ENCODE results near the gene CACNG4. TPM values are rescaled to one million over a fixed set of nuclear protein-coding genes. Genes with fewer than 3 reads are reported as not detected.

CACNG4 gene
- total and polyA plus RNA-seq, 4 donors = not detected

DNA sequence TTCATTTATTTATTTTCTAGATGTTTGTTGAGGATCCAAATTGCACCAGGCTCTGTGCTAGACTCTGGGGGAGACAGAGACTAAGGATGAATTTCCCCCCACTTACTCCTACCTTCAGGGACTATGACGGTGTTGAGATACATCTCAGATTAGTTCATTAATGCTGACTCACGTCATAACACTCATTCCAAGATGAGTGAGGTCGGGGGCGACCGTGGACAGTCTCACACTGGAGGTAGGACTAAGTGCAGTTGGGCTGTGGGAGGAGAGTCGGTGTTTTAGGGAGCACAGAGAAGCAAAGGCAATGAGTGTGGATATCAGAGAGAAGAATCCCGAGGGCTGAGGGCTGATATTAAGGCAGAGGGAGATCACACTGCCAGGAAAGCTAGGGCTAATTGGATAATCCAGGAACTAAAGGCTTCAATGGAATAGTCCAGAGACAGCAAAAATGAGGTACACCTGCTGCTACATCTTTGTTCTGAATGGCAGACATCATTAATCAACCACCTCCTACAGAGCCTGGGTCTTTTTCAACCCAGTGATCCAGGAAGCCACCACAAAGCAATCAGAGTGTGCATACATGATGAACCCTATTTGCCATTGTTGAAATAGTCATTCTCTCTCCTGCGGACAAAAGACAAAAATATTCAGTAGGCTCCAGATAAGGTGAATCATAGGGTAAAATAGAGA is 38.6 kb upstream of the CACNG4 start:
- Histone ChIP-seq H3K36me3 (ENCODE audit: control insufficient read depth in 1 of 2, insufficient read depth in 2 of 2, low read length in 1 of 2) (no peaks in the 10 kb centered on the region), H3K9me3 (ENCODE audit: control insufficient read depth, low read length) (peaks cover 4% of the 10 kb centered on the region), H3K27ac (ENCODE audit: low read depth in 1 of 2, low read length in 2 of 2) (no peak overlapping the region), H3K4me1 (ENCODE audit: control insufficient read depth in 1 of 2, insufficient read depth in 2 of 2, low read length in 2 of 2) (no peaks in the 10 kb centered on the region), H3K4me3 (ENCODE audit: low read length in 2 of 2) (no peak overlapping the region), H3K27me3 (ENCODE audit: control insufficient read depth in 1 of 2, insufficient read depth in 2 of 2, low read length in 1 of 2) (no peaks in the 10 kb centered on the region)
- WGBS, 2 donors = 73 to 78% methylated on average over 8 of the region's 8 CpGs
- ATAC-seq (ENCODE audit: low FRiP score) (no peak), DNase-seq (no peak)
- intact Hi-C loops (cut with DNase I) = no loop called here

DNA sequence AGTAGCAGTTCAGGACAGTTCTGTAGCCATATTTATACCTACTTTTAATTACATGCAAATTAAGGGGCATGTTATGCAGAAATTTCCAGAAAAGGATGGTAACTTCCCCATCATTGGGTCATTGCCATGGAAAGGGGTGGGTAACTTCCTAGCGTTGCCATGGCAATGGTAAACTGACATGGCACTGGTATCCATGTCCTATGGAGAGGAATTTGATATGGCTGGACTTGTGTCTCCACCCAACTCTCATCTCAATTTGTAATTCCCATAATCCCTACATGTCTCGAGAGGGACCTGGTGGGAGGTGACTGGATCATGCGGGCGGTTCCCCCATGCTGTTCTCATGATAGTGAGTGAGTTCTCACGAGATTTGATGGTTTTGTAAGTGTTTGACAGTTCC is 35.6 kb upstream of the CACNG4 start:
- no peak overlapping the region for H3K4me3 ChIP-seq (ENCODE audit: low read length in 2 of 2)
- no peak for ATAC-seq (ENCODE audit: low FRiP score)
- intact Hi-C loops (cut with DNase I) = no loop called here
- H3K9me3 ChIP-seq (ENCODE audit: control insufficient read depth, low read length) = no peaks in the 10 kb centered on the region
- 88 to 90% methylated on average over 5 of the region's 5 CpGs for WGBS, 2 donors
- no peaks in the 10 kb centered on the region for H3K27me3 ChIP-seq (ENCODE audit: control insufficient read depth in 1 of 2, insufficient read depth in 2 of 2, low read length in 1 of 2)
- no peaks in the 10 kb centered on the region for H3K4me1 ChIP-seq (ENCODE audit: control insufficient read depth in 1 of 2, insufficient read depth in 2 of 2, low read length in 2 of 2)
- peak in 1 of 2 donors; percentile 12 for DNase-seq
- H3K27ac ChIP-seq (ENCODE audit: low read depth in 1 of 2, low read length in 2 of 2) = no peak overlapping the region
- H3K36me3 ChIP-seq (ENCODE audit: control insufficient read depth in 1 of 2, insufficient read depth in 2 of 2, low read length in 1 of 2) = no peaks in the 10 kb centered on the region

DNA sequence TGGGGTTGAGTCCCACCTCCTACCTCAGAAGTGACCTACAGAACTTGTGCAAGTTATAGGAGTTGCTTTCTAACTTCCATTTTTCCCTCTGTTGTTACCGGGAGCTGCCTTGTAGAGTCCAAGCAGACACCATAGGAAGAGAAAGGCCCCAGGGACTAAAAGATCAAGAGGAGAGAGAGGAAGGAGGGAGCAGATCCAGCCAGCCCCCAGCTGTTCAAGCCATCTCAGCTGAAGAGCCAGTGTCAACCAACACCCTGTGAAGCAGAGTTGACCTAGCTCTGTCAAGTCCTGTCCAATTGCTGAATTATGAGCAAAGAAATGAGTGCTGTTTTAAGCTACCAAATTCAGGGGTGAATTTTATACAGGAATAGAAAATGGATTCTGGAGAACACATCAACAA is 34.9 kb upstream of the CACNG4 start:
- DNase-seq (no peak), ATAC-seq (ENCODE audit: low FRiP score) (no peak)
- no peak overlapping the region for H3K27ac ChIP-seq (ENCODE audit: low read depth in 1 of 2, low read length in 2 of 2)
- H3K36me3 ChIP-seq (ENCODE audit: control insufficient read depth in 1 of 2, insufficient read depth in 2 of 2, low read length in 1 of 2) = no peaks in the 10 kb centered on the region
- no peaks in the 10 kb centered on the region for H3K4me1 ChIP-seq (ENCODE audit: control insufficient read depth in 1 of 2, insufficient read depth in 2 of 2, low read length in 2 of 2)
- no peaks in the 10 kb centered on the region for H3K27me3 ChIP-seq (ENCODE audit: control insufficient read depth in 1 of 2, insufficient read depth in 2 of 2, low read length in 1 of 2)
- H3K4me3 ChIP-seq (ENCODE audit: low read length in 2 of 2) = no peak overlapping the region
- WGBS, 2 donors = 16 to 22% methylated on average over 1 of the region's 1 CpG
- H3K9me3 ChIP-seq (ENCODE audit: control insufficient read depth, low read length) = no peaks in the 10 kb centered on the region
- intact Hi-C loops (cut with DNase I) = no loop called here

DNA sequence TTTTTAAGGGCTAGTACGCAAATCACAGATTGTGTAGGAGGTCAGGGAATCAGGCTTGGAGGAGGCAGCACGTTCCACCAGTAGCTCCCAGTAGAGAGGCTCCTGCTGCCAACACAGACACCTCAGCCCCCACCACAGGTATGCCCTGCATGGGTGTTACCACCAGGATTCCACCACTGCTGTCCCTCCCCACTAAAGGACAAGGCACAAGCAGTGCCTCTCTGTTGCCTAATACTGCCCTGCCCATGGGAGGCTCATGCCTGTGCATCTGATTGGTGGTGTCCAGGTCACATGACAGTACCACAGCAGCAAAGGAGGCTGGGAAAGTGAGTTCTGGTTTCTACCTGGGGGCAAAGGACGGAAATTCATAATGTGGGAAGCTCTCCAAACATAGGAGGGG is 33.6 kb upstream of the CACNG4 start:
- Histone ChIP-seq H3K4me3 (ENCODE audit: low read length in 2 of 2) (no peak overlapping the region), H3K36me3 (ENCODE audit: control insufficient read depth in 1 of 2, insufficient read depth in 2 of 2, low read length in 1 of 2) (no peaks in the 10 kb centered on the region), H3K9me3 (ENCODE audit: control insufficient read depth, low read length) (no peaks in the 10 kb centered on the region), H3K27ac (ENCODE audit: low read depth in 1 of 2, low read length in 2 of 2) (no peak overlapping the region), H3K27me3 (ENCODE audit: control insufficient read depth in 1 of 2, insufficient read depth in 2 of 2, low read length in 1 of 2) (no peaks in the 10 kb centered on the region), H3K4me1 (ENCODE audit: control insufficient read depth in 1 of 2, insufficient read depth in 2 of 2, low read length in 2 of 2) (no peaks in the 10 kb centered on the region)
- WGBS, 2 donors = 51 to 69% methylated on average over 3 of the region's 3 CpGs
- intact Hi-C loops (cut with DNase I) = no loop called here
- no peak for ATAC-seq (ENCODE audit: low FRiP score)
- no peak for DNase-seq

DNA sequence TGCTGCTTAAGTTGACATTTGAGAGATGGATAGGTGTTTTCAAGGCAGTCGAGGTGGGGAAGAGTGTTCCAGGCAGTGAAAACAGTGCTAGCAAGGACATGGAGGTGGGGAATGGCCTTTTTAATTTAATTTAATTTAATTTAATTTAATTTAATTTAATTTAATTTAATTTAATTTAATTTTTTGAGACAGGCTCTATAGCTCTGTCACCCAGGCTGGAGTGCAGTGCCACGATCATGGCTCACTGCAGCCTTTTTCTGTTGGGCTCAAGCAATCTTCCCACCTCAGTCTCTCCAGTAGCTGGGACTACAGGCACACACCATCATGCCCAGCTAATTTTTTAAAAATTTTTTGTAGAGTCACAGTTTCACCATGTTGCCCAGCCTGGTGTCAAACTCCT is 32.2 kb upstream of the CACNG4 start:
- intact Hi-C loops (cut with DNase I) = no loop called here
- H3K27me3 ChIP-seq (ENCODE audit: control insufficient read depth in 1 of 2, insufficient read depth in 2 of 2, low read length in 1 of 2) = no peaks in the 10 kb centered on the region

DNA sequence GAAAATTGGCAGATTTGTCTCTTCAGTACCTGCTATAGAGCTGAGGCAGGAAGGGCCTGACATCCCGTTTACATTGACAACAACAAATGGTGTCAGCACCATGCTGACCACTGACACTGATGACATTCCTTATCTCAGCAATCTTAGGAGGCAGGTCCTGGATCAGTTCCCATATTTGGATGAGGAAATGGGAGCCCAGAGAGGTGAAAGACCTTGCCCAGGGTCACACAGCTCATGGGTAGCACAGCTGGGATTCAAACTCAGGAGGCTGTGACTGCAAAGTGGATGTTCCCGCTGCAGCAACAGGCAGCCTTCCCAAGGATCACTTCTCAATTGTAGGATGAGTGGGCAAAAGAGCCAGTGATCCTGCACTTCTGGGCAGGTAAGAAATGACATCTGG is 30.5 kb upstream of the CACNG4 start:
- no peak for ATAC-seq (ENCODE audit: low FRiP score)
- DNase-seq = no peak
- WGBS, 2 donors = 57 to 65% methylated on average over 2 of the region's 2 CpGs
- intact Hi-C loops (cut with DNase I) = no loop called here
- Histone ChIP-seq H3K27me3 (ENCODE audit: control insufficient read depth in 1 of 2, insufficient read depth in 2 of 2, low read length in 1 of 2) (no peaks in the 10 kb centered on the region), H3K4me1 (ENCODE audit: control insufficient read depth in 1 of 2, insufficient read depth in 2 of 2, low read length in 2 of 2) (no peaks in the 10 kb centered on the region), H3K36me3 (ENCODE audit: control insufficient read depth in 1 of 2, insufficient read depth in 2 of 2, low read length in 1 of 2) (no peaks in the 10 kb centered on the region), H3K9me3 (ENCODE audit: control insufficient read depth, low read length) (peaks cover 2% of the 10 kb centered on the region), H3K4me3 (ENCODE audit: low read length in 2 of 2) (no peak overlapping the region), H3K27ac (ENCODE audit: low read depth in 1 of 2, low read length in 2 of 2) (no peak overlapping the region)

More for the DNA sequence above, 32.2 kb upstream of the CACNG4 start:
- Histone ChIP-seq H3K4me3 (ENCODE audit: low read length in 2 of 2) (no peak overlapping the region), H3K27ac (ENCODE audit: low read depth in 1 of 2, low read length in 2 of 2) (no peak overlapping the region), H3K4me1 (ENCODE audit: control insufficient read depth in 1 of 2, insufficient read depth in 2 of 2, low read length in 2 of 2) (no peaks in the 10 kb centered on the region), H3K36me3 (ENCODE audit: control insufficient read depth in 1 of 2, insufficient read depth in 2 of 2, low read length in 1 of 2) (no peaks in the 10 kb centered on the region), H3K9me3 (ENCODE audit: control insufficient read depth, low read length) (peaks cover 2% of the 10 kb centered on the region)
- ATAC-seq (ENCODE audit: low FRiP score) (no peak), DNase-seq (no peak)
- 71 to 74% methylated on average over 2 of the region's 2 CpGs for WGBS, 2 donors

GRCh38 chr17:66935717-66936116 is 28.8 kb upstream of the CACNG4 start:
- 84 to 88% methylated on average over 2 of the region's 2 CpGs for WGBS, 2 donors
- H3K4me3 ChIP-seq (ENCODE audit: low read length in 2 of 2) = no peak overlapping the region
- no peak for ATAC-seq (ENCODE audit: low FRiP score)

GRCh38 chr17:66938656-66939055 is 25.9 kb upstream of the CACNG4 start:
- Histone ChIP-seq H3K4me3 (ENCODE audit: low read length in 2 of 2) (no peak overlapping the region), H3K9me3 (ENCODE audit: control insufficient read depth, low read length) (peaks cover 2% of the 10 kb centered on the region), H3K36me3 (ENCODE audit: control insufficient read depth in 1 of 2, insufficient read depth in 2 of 2, low read length in 1 of 2) (no peaks in the 10 kb centered on the region), H3K27ac (ENCODE audit: low read depth in 1 of 2, low read length in 2 of 2) (no peak overlapping the region), H3K27me3 (ENCODE audit: control insufficient read depth in 1 of 2, insufficient read depth in 2 of 2, low read length in 1 of 2) (no peaks in the 10 kb centered on the region), H3K4me1 (ENCODE audit: control insufficient read depth in 1 of 2, insufficient read depth in 2 of 2, low read length in 2 of 2) (no peaks in the 10 kb centered on the region)
- ATAC-seq (ENCODE audit: low FRiP score) (no peak), DNase-seq (no peak)
- intact Hi-C loops (cut with DNase I) = no loop called here
- WGBS, 2 donors = 67 to 76% methylated on average over 10 of the region's 10 CpGs

More at GRCh38 chr17:66935717-66936116, 28.8 kb upstream of the CACNG4 start:
- DNase-seq = no peak
- Histone ChIP-seq H3K9me3 (ENCODE audit: control insufficient read depth, low read length) (peaks cover 2% of the 10 kb centered on the region), H3K4me1 (ENCODE audit: control insufficient read depth in 1 of 2, insufficient read depth in 2 of 2, low read length in 2 of 2) (no peaks in the 10 kb centered on the region), H3K36me3 (ENCODE audit: control insufficient read depth in 1 of 2, insufficient read depth in 2 of 2, low read length in 1 of 2) (no peaks in the 10 kb centered on the region), H3K27me3 (ENCODE audit: control insufficient read depth in 1 of 2, insufficient read depth in 2 of 2, low read length in 1 of 2) (no peaks in the 10 kb centered on the region), H3K27ac (ENCODE audit: low read depth in 1 of 2, low read length in 2 of 2) (no peak overlapping the region)
- intact Hi-C loops (cut with DNase I) = no loop called here

- ATAC-seq (ENCODE audit: low FRiP score) = no peak
- 69 to 78% methylated on average over 12 of the region's 12 CpGs for WGBS, 2 donors
Observed at GRCh38 chr17:66939461-66940114, 24.9 kb upstream of the CACNG4 start.

More at GRCh38 chr17:66939461-66940114, 24.9 kb upstream of the CACNG4 start:
- H3K36me3 ChIP-seq (ENCODE audit: control insufficient read depth in 1 of 2, insufficient read depth in 2 of 2, low read length in 1 of 2) = no peaks in the 10 kb centered on the region
- no peak overlapping the region for H3K27ac ChIP-seq (ENCODE audit: low read depth in 1 of 2, low read length in 2 of 2)
- H3K4me1 ChIP-seq (ENCODE audit: control insufficient read depth in 1 of 2, insufficient read depth in 2 of 2, low read length in 2 of 2) = no peaks in the 10 kb centered on the region
- DNase-seq = no peak
- peaks cover 2% of the 10 kb centered on the region for H3K9me3 ChIP-seq (ENCODE audit: control insufficient read depth, low read length)
- intact Hi-C loops (cut with DNase I) = no loop called here
- no peaks in the 10 kb centered on the region for H3K27me3 ChIP-seq (ENCODE audit: control insufficient read depth in 1 of 2, insufficient read depth in 2 of 2, low read length in 1 of 2)
- no peak overlapping the region for H3K4me3 ChIP-seq (ENCODE audit: low read length in 2 of 2)

All from aorta (tissue), 5 donors.